Right lobe of liver (tissue), 4 donors: ENCODE measurements around the gene LGALS7.

Experiments used
- CTCF ChIP-seq, 4 donors: fragments of 200-600 bp in 3 of 4; fragments of 450-650 bp in 1 of 4; IDR thresholded peaks; one replicate each; pipeline versions ENCODE4 v1.5.1 to v1.8.0; 2016 to 2022; ENCODE audit warnings: antibody characterized with exemption in 4 of 4, mild to moderate bottlenecking in 2 of 4
- POLR2A ChIP-seq: fragments of 450-650 bp; IDR thresholded peaks from one replicate; pipeline ENCODE4 v1.6.1; 2017; ENCODE audit warnings: antibody characterized with exemption, mild to moderate bottlenecking
- donor health status: DM: no; HTN: no; CAD: no.
- donor health status: DM: no; HTN: no; CAD: no.
- donor health status: DM: no; HTN: yes; CAD: no.

DNA sequence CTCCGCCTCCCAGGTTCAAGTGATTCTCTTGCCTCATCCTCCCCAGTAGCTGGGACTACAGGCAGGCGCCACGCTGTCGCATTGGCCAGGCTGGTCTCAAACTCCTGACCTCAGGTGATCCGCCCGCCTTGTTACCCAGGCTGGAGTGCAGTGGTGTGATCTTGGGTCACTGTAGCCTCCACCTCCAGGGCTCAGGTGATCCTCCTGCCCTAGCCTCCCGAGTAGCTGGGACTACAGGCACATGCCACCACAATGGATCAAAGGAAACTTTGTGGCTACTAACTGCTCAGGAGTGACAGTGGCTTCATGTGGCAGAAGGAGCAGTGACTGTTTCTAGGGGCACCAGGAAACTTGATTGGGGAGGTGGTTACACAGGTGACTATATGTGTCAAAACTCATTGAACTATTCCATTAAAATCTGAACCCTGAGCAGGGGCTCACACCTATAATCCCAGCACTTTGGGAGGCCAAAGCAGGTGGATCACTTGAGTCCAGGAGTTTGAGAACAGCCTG is 11.9 kb upstream of the LGALS7 start:
- TF ChIP-seq POLR2A (no peak), CTCF (IDR thresholded peaks at IDR 0.05) (no peak)
